ENCODE results near the gene HDLBP.

- TF ChIP-seq, protein P1, sequence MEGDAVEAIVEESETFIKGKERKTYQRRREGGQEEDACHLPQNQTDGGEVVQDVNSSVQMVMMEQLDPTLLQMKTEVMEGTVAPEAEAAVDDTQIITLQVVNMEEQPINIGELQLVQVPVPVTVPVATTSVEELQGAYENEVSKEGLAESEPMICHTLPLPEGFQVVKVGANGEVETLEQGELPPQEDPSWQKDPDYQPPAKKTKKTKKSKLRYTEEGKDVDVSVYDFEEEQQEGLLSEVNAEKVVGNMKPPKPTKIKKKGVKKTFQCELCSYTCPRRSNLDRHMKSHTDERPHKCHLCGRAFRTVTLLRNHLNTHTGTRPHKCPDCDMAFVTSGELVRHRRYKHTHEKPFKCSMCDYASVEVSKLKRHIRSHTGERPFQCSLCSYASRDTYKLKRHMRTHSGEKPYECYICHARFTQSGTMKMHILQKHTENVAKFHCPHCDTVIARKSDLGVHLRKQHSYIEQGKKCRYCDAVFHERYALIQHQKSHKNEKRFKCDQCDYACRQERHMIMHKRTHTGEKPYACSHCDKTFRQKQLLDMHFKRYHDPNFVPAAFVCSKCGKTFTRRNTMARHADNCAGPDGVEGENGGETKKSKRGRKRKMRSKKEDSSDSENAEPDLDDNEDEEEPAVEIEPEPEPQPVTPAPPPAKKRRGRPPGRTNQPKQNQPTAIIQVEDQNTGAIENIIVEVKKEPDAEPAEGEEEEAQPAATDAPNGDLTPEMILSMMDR (IDR thresholded peaks at IDR 0.05) = no peak
- TF ChIP-seq POLR2A (IDR thresholded peaks at IDR 0.05) (peak; percentile 35 to 92), EP300 (IDR thresholded peaks at IDR 0.05) (peak in 1 of 2 donors; percentile 72)
Observed at GRCh38 chr2:241315879-241316631, 583 bp upstream of the HDLBP start, which contains the start of gene SEPTIN2.

Data from tibial nerve (tissue), 4 donors.